HL-60 (cell line): ENCODE measurements around the gene MMP20.

ENCODE experiments used
- DNase-seq, 2 experiments: peaks; one replicate each; pipeline ENCODE4 v3.0.0-alpha.2; 2010 to 2020; ENCODE audit warnings: low read depth in 1 of 2, low spot score in 1 of 2
- H3K27ac ChIP-seq: fragments of 250-450 bp; sonication (Bioruptor Pico); replicated peaks from 2 replicates; pipeline ENCODE4 v1.5.1; 2020; ENCODE audit warnings: mild to moderate bottlenecking, moderate library complexity
- H3K27me3 ChIP-seq: fragments of 250-450 bp; sonication (Bioruptor Pico); 2 replicates; pipeline ENCODE4 v1.5.1; 2021; ENCODE audit warnings: mild to moderate bottlenecking, moderate library complexity; ENCODE audit not compliant: insufficient read depth, poor library complexity, severe bottlenecking
- H3K4me3 ChIP-seq: replicated peaks from 2 replicates; pipeline ENCODE4 v1.5.1; 2011; ENCODE audit warnings: mild to moderate bottlenecking, control low read depth, low read length; ENCODE audit not compliant: insufficient read depth
- GABPA ChIP-seq: IDR thresholded peaks from 2 replicates; pipeline ENCODE4 v1.6.1; 2012; ENCODE audit warnings: low read depth
- POLR2AphosphoS5 ChIP-seq: IDR thresholded peaks from 2 replicates; pipeline ENCODE4 v1.6.1; 2012; ENCODE audit warnings: low read depth
- SPI1 ChIP-seq: IDR thresholded peaks from 2 replicates; pipeline ENCODE4 v1.6.1; 2012; ENCODE audit warnings: low read depth, mild to moderate bottlenecking, borderline replicate concordance
- long read RNA-seq: library from polyadenylated mRNA; unstranded; transcript quantifications from one replicate; pipeline ENCODE4 v2.0.0, GENCODE V29; 2020
- TF ChIP-seq, protein P1 (sequence below): IDR thresholded peaks from one replicate; pipeline ENCODE4 v1.5.1; 2011; ENCODE audit warnings: low read length, control low read depth, inconsistent platforms; ENCODE audit not compliant: insufficient read depth
- TF ChIP-seq, protein P2 (sequence below): IDR thresholded peaks from 2 replicates; pipeline ENCODE4 v1.6.1; 2012; ENCODE audit warnings: low read depth; ENCODE audit not compliant: insufficient replicate concordance

MMP20 gene, protein sequence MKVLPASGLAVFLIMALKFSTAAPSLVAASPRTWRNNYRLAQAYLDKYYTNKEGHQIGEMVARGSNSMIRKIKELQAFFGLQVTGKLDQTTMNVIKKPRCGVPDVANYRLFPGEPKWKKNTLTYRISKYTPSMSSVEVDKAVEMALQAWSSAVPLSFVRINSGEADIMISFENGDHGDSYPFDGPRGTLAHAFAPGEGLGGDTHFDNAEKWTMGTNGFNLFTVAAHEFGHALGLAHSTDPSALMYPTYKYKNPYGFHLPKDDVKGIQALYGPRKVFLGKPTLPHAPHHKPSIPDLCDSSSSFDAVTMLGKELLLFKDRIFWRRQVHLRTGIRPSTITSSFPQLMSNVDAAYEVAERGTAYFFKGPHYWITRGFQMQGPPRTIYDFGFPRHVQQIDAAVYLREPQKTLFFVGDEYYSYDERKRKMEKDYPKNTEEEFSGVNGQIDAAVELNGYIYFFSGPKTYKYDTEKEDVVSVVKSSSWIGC
- long read RNA-seq, result 0 reads

DNA sequence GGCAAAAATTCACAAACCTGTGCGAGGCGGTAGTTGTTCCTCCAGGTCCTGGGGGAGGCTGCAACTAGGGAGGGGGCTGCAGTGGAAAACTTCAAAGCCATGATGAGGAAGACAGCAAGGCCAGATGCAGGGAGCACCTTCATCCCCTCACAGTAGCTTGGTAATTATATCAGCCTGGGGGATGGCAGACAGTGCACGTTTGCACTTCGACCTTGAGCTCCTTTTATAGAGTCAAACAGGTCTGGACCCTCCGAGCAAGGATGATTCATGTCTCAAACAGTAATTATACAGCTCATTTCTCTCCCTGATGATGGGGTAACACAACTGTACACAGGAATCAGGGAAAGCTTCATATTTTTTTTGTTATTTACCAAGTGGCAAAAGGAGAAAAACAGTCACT lies at the start of gene MMP20:
Gene MMP20, minus strand, starts transcription at position 156 of the 400 bp plus-strand sequence. Its CDS starts 13 bp downstream, at position 143.
- TF ChIP-seq, protein P1, sequence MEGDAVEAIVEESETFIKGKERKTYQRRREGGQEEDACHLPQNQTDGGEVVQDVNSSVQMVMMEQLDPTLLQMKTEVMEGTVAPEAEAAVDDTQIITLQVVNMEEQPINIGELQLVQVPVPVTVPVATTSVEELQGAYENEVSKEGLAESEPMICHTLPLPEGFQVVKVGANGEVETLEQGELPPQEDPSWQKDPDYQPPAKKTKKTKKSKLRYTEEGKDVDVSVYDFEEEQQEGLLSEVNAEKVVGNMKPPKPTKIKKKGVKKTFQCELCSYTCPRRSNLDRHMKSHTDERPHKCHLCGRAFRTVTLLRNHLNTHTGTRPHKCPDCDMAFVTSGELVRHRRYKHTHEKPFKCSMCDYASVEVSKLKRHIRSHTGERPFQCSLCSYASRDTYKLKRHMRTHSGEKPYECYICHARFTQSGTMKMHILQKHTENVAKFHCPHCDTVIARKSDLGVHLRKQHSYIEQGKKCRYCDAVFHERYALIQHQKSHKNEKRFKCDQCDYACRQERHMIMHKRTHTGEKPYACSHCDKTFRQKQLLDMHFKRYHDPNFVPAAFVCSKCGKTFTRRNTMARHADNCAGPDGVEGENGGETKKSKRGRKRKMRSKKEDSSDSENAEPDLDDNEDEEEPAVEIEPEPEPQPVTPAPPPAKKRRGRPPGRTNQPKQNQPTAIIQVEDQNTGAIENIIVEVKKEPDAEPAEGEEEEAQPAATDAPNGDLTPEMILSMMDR, result no peak
- no peak for TF ChIP-seq GABPA
- no peak for TF ChIP-seq POLR2AphosphoS5
- TF ChIP-seq SPI1, result no peak
- TF ChIP-seq, protein P2, sequence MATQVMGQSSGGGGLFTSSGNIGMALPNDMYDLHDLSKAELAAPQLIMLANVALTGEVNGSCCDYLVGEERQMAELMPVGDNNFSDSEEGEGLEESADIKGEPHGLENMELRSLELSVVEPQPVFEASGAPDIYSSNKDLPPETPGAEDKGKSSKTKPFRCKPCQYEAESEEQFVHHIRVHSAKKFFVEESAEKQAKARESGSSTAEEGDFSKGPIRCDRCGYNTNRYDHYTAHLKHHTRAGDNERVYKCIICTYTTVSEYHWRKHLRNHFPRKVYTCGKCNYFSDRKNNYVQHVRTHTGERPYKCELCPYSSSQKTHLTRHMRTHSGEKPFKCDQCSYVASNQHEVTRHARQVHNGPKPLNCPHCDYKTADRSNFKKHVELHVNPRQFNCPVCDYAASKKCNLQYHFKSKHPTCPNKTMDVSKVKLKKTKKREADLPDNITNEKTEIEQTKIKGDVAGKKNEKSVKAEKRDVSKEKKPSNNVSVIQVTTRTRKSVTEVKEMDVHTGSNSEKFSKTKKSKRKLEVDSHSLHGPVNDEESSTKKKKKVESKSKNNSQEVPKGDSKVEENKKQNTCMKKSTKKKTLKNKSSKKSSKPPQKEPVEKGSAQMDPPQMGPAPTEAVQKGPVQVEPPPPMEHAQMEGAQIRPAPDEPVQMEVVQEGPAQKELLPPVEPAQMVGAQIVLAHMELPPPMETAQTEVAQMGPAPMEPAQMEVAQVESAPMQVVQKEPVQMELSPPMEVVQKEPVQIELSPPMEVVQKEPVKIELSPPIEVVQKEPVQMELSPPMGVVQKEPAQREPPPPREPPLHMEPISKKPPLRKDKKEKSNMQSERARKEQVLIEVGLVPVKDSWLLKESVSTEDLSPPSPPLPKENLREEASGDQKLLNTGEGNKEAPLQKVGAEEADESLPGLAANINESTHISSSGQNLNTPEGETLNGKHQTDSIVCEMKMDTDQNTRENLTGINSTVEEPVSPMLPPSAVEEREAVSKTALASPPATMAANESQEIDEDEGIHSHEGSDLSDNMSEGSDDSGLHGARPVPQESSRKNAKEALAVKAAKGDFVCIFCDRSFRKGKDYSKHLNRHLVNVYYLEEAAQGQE, result no peak
- Histone ChIP-seq H3K4me3 (no peak within 1 kb of the TSS), H3K27me3 (no peaks in the 10 kb centered on the region), H3K27ac (no peak within 1 kb of the TSS)
- DNase-seq, result no peak

DNA sequence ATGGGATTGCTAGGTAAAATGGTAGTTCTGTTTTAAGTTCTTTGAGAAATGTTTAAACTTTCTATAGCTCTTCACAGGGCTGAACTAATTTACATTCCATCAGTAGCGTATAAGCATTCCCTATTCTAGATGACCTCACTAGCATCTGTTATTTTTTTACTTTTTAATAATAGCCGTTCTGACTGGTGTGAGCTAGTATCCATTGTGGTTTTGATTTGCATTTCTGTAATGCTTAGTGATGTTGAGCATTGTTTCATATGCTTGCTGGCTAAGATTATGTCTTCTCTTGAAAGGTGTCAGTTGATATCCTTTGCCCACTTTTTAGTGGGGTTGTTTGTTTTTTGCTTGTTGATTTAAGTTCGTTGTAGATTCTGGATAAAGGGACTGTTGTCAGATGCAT lies 44.5 kb upstream of the MMP20 start:
- DNase-seq, result no peak
- Histone ChIP-seq H3K4me3 (no peak overlapping the region), H3K27ac (no peak overlapping the region), H3K27me3 (no peaks in the 10 kb centered on the region)
- TF ChIP-seq SPI1 (no peak), POLR2AphosphoS5 (no peak), GABPA (no peak)
- TF ChIP-seq, protein P1, result no peak
- TF ChIP-seq, protein P2, result no peak

DNA sequence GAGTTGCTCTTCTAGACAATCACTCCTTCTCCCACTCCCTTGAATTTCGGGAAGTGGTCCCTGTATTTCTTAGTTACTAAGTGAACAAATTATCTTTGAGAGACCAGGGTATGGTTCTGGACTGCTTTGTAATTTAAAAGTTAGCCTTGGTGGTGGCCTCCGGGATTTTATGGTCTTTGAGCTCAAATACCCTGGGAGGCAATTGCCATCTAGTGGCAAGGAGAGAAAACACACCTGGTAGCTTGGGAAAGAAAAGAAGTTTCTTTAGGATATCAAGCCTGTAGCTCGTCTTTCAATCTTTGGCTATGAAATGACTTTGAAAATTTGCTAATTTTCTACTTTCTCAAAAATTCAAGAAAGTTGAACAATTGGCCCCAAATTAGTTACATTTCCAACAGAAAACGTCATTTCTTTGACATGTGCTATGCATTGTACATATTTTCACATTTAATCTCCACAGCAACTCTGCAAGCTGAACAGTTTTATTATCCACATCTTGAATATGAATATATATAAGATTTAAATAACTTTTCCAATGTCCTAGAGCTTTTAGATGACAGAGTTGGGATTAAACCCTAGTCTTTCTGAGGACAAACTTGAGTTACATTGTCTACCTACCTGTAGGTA lies 41.3 kb upstream of the MMP20 start:
- H3K27me3 ChIP-seq, result no peaks in the 10 kb centered on the region
- DNase-seq, result peak in 1 of 2 experiments; percentile 39
- H3K27ac ChIP-seq, result no peak overlapping the region
- H3K4me3 ChIP-seq, result no peak overlapping the region
- TF ChIP-seq, protein P1, result peak; percentile 74
- no peak for TF ChIP-seq POLR2AphosphoS5
- TF ChIP-seq, protein P2, result no peak
- no peak for TF ChIP-seq GABPA
- TF ChIP-seq SPI1, result no peak
